Measurements from ENCODE around the gene SLC37A3.
"Not testable (repeated sequence)": the region's sequence is repeated elsewhere in the genome, so short reads cannot be mapped to it uniquely, and the experiment has no call there.

SLC37A3 gene

DNA sequence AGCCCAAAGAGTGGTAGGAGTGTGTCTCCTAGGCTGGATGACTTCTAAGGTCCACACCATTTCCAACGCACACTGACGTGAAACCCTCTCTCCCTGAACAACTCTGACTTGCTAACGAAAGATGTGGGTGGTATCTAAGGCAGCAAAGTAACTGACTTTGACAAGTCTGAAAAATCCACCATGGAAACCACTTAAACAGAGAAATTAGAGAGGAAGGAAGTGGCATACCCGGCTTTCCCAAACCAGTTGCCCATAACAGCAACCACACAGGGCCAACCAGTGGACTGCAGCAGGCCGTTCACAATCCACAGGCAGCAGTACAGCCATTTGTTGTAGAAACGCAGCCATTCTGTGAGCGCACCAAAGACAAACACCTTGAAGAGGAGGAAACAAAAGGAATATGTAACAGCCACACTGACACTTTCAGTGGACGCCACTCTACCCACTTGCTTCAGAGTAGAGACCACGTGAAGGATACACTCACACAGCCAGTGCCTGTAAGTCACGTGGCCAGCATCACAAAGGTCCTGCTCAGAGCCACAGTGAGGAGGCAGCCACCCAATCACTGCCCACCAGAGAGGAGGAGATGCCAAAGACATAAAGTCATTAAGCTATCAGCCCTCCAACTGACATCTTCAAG, 39.8 kb downstream of the SLC37A3 start:
- H3K4me3 ChIP-seq (ENCODE audit: low read depth, low read length) = no peak overlapping the region

DNA sequence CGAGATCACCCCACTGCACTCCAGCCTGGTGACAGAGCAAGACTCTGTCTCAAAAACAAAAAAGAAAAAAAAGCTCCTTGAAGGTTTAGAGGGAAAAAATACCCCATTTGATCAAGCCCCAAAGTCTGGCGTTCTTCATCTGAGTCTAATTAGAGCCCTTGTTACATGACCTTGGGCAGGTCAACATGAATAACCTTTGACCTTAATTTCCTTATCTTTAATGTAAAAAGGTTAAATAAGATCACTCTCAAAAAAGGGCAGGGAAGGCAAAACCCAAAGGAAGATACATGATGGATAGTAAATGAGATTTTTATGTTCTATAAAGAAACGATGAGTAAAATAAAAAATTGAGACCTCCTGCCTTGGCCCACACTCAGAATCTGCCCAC, 40.3 kb downstream of the SLC37A3 start:
- no peak overlapping the region for H3K4me3 ChIP-seq (ENCODE audit: low read depth, low read length)
- DNase-seq (ENCODE audit: low read depth) = no peak

More for the DNA sequence above, 39.8 kb downstream of the SLC37A3 start:
- no peak for DNase-seq (ENCODE audit: low read depth)

DNA sequence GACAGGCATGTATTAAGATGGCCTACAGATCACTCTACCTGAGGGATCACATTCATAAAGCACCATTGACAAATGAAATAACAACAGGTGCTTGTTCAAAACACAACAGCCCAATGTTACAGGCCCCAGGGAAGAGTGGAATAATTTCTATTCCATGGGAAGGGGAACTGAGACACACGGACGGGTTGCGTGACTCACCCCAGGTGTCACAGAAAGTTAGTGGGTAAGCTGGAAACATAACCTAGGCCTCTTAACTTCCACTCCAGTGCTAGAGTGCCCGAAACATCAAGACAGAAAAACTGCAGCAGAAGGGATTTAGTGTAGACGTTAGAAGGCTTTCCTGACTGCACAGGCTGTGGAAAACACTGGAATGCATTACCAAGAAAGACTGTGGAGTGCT, 48.3 kb downstream of the SLC37A3 start:
- DNase-seq (ENCODE audit: low read depth) = no peak
- H3K4me3 ChIP-seq (ENCODE audit: low read depth, low read length) = no peak overlapping the region

DNA sequence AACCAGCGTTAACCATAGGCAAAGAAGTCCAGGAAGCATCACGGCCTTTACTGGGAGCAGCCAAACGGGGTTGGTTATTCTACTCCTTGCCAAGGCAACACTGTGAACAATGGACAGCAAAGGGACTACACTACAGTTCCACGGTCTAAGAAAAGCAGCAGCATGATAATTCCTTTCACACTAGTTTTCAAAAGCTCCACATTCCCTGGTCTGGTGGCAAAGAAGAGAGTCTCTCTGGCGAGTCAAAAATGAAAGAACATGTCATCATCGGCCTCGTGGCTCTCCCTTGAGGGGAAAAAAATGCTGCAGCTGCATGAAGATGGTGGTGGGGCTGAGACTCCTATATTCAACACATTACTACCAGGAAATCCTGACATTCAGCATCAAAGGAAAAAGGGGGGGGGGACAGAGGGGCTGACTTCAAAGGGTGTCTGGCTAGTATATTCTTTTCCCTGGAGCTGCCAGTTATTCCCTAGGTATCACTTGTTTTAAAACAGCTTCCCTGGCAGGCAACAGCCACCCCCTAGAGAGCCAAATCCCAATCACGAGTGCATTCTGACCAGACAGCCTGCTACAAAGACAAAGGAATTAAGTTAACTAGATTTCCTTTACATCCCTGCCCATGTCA, 49.1 kb downstream of the SLC37A3 start:
- DNase-seq (ENCODE audit: low read depth) = no peak
- no peak overlapping the region for H3K4me3 ChIP-seq (ENCODE audit: low read depth, low read length)

DNA sequence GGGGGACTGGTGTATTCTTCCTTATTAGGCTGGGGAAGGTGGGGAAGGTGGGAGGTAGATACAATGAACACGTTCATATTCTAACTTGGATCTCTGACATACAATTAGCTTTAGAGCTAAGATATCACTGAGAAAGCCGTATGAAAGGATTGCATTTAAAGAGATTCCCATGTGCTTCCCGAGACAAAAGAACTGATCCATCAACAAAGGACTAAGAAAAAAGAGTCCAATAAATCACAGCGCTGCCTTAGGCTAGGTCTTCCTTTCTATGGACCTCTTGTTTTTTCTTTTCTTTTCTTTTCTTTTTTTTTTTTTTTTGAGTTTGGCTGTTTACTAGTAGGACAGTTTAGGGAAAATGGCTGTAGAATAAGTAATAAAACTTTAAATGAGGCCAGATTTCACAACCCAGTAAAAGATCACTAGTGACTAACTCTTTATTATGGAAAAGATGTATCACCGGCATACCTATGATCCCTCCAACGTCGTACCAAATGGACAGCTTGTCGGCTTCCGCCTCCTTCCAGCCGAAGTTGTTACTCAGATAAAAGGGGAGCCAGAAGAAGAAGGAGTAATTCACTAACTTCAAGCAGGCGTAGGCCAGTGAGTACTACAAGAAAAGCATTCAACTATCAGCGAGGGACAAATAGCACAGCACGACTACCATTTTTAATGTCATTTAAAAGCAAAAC, 50.0 kb downstream of the SLC37A3 start:
- H3K4me3 ChIP-seq (ENCODE audit: low read depth, low read length) = no peak overlapping the region
- no peak for DNase-seq (ENCODE audit: low read depth)

DNA sequence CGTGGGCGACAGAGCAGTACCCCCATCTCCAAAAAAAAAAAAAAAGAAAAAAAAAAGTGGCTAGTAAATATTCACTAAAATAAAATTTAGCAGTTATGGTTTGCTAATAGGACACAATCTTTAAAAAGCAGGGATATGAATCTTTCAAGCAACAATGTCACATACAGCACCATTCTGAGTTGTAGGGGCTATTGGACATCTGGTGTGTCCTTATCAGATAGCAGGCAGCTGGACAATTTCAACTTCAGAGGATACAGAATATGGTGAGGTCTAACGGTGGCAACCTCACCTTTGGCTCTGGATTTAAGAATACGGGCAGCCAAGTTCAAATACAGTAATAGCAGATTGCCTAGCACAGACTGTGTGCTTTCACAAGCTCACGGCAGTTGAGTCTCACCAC, 51.1 kb downstream of the SLC37A3 start:
- no peak for DNase-seq (ENCODE audit: low read depth)
- H3K4me3 ChIP-seq (ENCODE audit: low read depth, low read length) = no peak overlapping the region

DNA sequence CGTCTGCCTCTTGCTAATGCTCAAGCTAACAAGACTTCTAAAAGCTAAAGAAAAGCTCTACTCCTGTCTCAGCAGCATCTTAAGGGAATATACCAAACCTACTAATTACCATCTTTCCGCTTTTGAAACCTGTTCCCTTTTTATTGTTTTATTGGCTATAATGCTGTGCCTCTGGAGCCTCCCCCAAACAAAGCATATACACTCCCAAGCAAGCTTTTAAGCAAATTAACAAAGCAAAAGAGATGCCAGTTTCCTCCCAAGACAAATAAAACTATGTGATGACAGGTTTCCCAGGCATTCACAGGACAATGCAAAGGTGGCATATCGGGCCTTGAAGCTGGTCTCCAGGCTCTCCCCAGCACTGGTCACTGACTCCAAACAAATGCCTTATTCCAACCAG, 52.9 kb downstream of the SLC37A3 start:
- H3K4me3 ChIP-seq (ENCODE audit: low read depth, low read length) = no peak overlapping the region
- DNase-seq (ENCODE audit: low read depth) = no peak

DNA sequence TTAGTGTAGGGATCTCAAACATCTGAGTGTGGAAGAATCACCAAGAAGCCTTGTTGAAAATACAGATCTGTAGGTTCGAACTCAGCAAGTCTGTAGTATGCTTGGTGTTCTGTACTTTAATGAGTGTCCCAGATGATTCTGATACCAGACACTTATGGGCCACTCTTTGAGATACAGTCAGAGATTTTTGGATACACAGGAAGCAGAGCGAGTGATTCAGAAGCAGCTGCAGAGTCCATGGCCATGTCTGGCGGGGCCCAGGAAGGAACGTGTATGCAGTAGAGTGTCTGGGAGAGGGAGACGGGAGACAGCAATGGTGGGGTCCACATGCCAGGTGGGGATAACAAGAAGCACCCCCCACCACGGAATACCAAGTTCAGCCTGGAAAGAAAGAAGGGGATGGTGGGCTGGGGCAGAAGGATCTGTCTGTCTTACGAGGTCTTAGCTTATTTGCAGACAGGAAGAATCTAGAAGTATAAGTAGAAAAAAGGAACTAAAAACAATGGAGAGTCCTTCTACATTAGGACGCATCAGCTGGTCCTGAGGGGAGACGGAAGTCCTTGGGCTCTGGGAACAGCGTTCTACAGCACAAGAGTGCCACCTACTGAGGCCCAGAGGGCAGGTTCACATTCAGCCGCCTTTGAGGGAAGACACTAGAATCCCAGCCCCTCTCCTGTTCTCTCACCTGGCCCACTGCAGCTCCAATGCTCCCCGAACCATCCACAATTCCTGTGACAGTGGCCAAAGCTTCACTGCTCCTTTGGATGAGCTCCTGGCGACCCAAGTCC, 55.4 kb downstream of the SLC37A3 start:
- DNase-seq (ENCODE audit: low read depth) = no peak
- no peak overlapping the region for H3K4me3 ChIP-seq (ENCODE audit: low read depth, low read length)

DNA sequence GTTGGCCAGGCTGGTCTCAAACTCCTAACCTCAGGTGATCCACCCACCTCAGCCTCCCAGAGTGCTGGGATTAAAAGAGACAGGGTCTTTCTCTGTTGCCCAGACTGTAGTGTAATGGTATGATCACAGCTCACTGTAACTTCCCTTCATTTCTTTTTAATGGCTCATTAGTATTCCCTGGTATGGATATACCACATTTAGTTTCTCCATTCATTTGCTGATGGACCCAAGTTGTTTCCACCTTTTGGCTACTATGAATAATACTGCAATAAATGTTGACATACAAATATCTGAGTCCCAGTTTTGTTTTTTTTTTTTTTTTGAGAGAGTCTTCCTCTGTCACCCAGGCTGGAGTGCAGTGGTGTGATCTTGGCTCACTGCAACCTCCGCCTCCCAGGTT, 59.4 kb downstream of the SLC37A3 start:
- DNase-seq (ENCODE audit: low read depth); H3K4me3 ChIP-seq (ENCODE audit: low read depth, low read length): not testable (repeated sequence)

DNA sequence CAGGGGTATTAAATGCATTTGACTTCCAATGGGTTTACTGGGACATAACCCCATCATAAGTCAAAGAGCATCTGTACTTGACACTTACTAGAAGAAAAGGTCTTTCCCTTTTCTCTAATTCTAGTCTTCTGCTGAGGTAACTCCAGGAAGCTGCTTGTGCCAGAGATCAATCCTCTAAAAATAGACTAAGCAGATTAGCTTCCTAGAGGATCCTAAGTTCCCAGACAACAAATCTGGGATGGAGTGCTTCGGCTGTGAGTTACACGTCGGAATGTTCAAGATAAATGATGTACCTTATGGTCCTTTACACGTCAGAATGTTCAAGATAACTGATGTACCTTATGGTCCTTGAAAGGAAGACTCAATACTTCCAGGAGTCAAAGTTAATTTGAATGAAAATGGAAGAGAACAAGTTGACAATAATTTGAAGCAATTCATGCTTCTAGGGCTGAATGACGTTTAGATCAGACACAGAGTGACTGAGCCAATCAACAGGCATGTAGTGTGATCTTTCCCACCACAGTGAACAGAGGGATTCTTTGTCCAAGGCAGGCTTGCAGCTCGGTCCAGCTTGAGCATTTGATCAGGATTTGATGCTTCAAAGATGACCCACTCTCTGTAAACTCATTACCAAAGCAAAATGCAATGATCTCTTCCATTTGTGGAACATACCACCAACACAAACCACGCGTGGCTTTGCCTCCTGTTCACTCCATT, 63.8 kb downstream of the SLC37A3 start:
- H3K4me3 ChIP-seq (ENCODE audit: low read depth, low read length) = no peak overlapping the region
- no peak for DNase-seq (ENCODE audit: low read depth)

DNA sequence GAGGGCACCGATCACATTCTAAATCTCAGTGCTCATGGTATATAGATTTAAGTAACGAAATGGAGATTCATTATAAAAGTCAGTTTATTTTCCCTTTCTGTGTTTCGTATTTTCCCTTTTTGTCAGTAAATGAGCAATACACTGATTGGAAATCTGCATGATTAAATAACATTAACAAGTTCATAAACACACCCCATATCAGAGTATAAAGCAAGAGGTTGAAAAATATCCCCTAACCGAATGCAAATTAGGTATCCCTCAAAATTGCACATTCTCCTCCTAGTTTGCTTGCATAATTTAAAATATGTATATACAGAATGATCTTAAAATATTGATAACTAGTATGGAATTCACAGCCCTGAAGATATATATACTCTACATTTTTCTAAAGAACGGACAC, 64.6 kb downstream of the SLC37A3 start:
- no peak for DNase-seq (ENCODE audit: low read depth)
- H3K4me3 ChIP-seq (ENCODE audit: low read depth, low read length) = no peak overlapping the region

DNA sequence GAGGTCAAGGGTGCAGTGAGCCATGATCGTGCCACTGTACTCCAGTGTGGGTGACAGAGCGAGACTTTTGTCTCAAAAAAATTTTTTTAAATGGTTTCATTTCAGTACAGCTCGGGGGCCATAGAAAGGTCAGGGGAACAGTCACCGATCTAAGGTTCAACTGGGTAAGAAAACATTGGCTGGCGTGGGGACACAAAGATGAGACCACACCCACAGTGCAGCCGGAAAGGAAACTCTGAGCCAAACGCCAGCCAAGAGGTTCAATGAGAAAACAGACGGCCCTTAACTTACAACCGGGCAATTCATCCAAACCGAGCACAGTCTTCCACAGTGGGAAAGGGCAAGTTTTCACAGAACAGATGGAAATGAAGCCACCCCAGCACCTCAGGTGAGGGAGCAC, 65.1 kb downstream of the SLC37A3 start:
- no peak overlapping the region for H3K4me3 ChIP-seq (ENCODE audit: low read depth, low read length)
- no peak for DNase-seq (ENCODE audit: low read depth)

DNA sequence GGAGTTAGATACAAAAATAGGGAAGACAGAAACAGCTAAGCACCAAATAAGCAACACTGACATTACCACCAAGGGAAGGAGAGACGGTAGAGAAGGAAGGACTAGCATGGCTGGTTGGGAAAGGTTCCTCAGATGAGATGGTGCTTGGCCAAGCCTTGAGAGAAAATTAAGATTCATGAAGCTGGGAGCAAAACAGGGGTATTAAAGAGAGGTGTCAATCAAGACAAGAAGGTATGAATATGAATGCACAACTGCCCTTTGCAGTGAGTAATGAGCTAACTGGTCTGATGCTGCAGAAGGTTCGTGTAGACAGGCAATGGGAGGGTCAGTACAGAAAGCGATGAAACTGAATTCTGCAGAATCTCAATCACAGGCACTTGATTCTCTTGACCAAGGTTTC, 67.7 kb downstream of the SLC37A3 start:
- H3K4me3 ChIP-seq (ENCODE audit: low read depth, low read length) = no peak overlapping the region
- DNase-seq (ENCODE audit: low read depth) = no peak

DNA sequence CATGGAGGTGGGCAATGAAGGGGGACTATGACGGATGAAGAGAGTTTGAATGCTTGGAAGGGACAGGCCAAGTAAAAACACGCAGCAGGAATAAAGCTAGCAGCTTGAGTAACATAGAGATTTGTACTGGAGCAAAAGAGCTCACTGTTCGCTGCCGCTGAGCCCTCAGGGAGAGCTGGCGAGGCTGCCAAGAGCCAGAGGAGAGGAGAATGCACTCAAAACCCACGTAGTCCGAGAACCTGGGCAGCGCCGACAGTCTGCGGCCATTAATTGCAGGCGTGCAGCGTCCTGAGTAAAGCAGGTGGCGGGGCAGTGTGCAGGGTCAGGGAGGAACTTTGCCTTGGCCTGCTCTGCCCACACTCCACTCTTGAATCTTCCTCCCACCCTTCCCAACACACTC, 68.2 kb downstream of the SLC37A3 start:
- DNase-seq (ENCODE audit: low read depth) = no peak
- H3K4me3 ChIP-seq (ENCODE audit: low read depth, low read length) = no peak overlapping the region

DNA sequence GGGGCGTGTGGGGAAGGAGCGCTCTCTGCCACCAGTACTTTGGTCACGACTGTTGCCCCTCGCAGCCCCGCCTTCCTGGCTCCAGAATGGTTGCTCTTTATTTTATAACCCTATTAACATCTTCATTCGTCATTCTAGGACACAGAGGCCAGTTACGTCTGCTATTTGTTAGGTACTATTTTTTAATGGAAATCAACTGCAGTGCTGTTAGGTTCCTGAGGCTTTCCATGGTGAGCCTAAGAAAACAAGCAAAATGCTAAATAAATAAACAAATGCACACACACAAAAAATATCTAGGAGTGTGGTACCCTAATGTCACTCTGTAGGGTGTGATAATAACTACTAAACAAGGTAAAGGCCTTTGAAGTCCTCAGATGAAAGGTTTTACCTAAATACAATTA, 71.1 kb downstream of the SLC37A3 start:
- no peak for DNase-seq (ENCODE audit: low read depth)
- H3K4me3 ChIP-seq (ENCODE audit: low read depth, low read length) = no peak overlapping the region

DNA sequence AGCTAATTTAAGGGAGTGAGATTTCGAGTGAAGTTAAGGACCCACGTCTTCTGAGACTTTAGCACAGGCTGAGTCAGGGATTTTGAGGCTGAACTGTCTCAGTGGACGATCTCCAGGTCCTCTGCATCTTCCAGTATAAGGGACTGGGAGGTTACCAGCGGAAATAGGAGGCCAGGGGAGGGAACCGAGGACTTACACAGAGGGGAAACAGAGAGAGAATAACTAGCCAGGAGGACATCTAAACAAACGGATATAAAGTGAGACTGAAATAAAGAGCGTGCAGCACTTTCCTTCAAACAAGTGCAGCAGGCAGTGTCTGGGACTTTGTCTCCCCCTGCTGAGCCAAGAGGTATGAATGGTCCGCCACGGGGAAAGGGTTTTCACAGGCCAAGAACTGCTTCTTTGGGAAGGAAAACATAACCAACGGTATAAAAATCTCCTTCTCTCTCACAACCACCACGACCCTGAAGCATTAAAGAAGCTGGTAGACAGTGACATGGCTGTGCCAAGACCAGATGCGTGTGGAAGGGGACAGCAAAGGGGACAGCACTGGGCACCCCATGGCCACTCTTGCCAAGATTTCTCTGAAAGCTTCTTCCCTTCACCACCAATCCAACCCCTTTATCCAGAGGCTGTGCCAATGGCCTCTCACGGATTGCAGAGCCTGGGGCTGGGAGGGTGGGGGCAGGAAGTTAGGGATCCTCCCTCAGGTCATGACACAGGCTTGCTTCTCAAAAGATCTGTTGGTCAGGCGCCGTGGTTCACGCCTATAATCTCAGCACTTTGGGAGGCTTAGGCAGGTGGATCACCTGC, 72.0 kb downstream of the SLC37A3 start:
- no peak for DNase-seq (ENCODE audit: low read depth)

DNA sequence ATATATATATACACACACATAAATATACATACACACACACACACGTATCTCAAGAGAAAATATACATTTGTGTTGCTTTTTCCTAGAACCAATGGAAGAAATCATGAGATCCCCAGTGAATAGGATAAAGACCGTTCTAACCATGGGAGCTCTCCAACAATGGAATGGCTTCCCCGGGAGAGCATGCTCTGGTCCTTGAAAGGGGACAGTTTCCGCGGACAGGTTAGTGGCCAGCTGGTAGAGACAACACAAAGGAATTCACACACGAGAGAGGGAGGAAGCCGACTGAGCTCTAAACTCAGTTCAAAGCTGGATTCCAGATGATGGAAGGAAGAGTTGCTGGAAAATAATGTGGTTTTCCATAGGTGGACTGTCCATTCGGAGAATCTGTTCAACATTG, 72.7 kb downstream of the SLC37A3 start:
- H3K4me3 ChIP-seq (ENCODE audit: low read depth, low read length) = no peak overlapping the region
- DNase-seq (ENCODE audit: low read depth) = no peak

More for the DNA sequence above, 72.0 kb downstream of the SLC37A3 start:
- no peak overlapping the region for H3K4me3 ChIP-seq (ENCODE audit: low read depth, low read length)

DNA sequence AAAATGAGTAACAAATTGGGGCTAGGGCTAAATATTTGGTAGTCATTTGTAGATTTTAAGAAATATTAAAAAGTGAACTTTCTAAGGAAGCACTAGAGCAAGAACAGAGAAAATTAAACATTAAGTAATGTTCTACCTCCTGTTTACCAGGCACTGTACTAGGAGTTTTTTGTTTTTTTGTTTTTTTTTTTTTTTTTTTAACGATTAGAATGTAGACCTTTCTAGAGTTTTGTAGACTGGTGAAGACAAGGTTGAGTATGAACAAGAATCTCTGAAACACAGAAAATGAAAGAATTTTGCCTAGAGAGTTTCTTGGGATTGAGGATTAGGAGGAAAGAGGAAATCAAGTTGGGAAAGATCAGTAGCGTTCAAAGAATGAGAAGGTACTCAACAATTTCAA, 73.6 kb downstream of the SLC37A3 start:
- H3K4me3 ChIP-seq (ENCODE audit: low read depth, low read length) = no peak overlapping the region
- DNase-seq (ENCODE audit: low read depth) = no peak

DNA sequence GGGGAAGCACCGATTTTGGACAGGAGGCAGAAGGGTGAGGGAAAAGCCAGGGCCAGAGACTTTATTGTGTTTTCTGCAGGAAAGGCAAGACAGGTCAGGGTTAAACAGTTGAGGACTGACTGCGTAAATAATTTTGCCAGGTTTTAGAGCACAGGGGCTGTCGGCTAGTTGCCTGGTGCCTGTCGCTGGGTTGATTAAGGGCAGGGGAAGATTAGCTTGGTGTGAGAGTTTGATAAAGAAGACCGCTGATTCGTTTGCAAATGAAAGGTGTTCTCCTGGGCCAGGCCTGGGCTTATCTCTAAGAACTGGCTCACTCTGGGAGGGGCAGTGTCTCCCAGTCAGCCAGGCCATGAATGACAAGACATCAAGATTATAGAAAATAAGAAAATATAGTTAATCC, 75.6 kb downstream of the SLC37A3 start:
- no peak overlapping the region for H3K4me3 ChIP-seq (ENCODE audit: low read depth, low read length)
- no peak for DNase-seq (ENCODE audit: low read depth)
